Measurements from ENCODE around the gene ZSCAN2.

The ZSCAN2 gene

GRCh38 chr15:84624359-84624758 lies 23.6 kb downstream of the ZSCAN2 start:
- Histone ChIP-seq H3K4me3 (no peak overlapping the region), H3K4me1 (no peaks in the 10 kb centered on the region), H3K36me3 (peaks cover 26 to 57% (median 40%) of the 10 kb centered on the region in 3 donors), H3K9me3 (peaks cover 0 to 20% (median 18%) of the 10 kb centered on the region in 3 donors), H3K27ac (no peak overlapping the region), H3K27me3 (no peaks in the 10 kb centered on the region)
- intact Hi-C loops (cut with DNase I; ENCODE audit: low total_unique reads): no loop called here
- TF ChIP-seq CTCF (IDR thresholded peaks at IDR 0.05): no peak
- no peak for DNase-seq

- no peak overlapping the region for H3K4me3 ChIP-seq
- H3K27me3 ChIP-seq: no peaks in the 10 kb centered on the region
- no peaks in the 10 kb centered on the region for H3K4me1 ChIP-seq
- peaks cover 0 to 20% (median 18%) of the 10 kb centered on the region in 3 donors for H3K9me3 ChIP-seq
- H3K27ac ChIP-seq: no peak overlapping the region
- intact Hi-C loops (cut with DNase I; ENCODE audit: low total_unique reads): no loop called here
- H3K36me3 ChIP-seq: peaks cover 26 to 57% (median 40%) of the 10 kb centered on the region in 3 donors
- DNase-seq: no peak
- no peak for TF ChIP-seq CTCF (IDR thresholded peaks at IDR 0.05)
These were observed 24.3 kb downstream of the ZSCAN2 start for GRCh38 chr15:84625123-84625522.

- no peak for TF ChIP-seq CTCF (IDR thresholded peaks at IDR 0.05)
- no peak for DNase-seq
- H3K27ac ChIP-seq: no peak overlapping the region
These were observed 28.2 kb downstream of the ZSCAN2 start for GRCh38 chr15:84629033-84629432.

GRCh38 chr15:84631706-84632272 lies 31.0 kb downstream of the ZSCAN2 start:
- Histone ChIP-seq H3K9me3 (no peaks in the 10 kb centered on the region), H3K36me3 (peaks cover 0 to 5% (median 0%) of the 10 kb centered on the region in 3 donors), H3K4me3 (peak overlapping the region; percentile 67 to 75), H3K4me1 (peaks cover 0 to 37% (median 31%) of the 10 kb centered on the region in 4 donors), H3K27me3 (no peaks in the 10 kb centered on the region), H3K27ac (peak overlapping the region; percentile 92 to 94)
- no peak for TF ChIP-seq CTCF (IDR thresholded peaks at IDR 0.05)
- no peak for DNase-seq
- intact Hi-C loops (cut with DNase I; ENCODE audit: low total_unique reads): no loop called here

More at GRCh38 chr15:84629033-84629432, 28.2 kb downstream of the ZSCAN2 start:
- peaks cover 0 to 20% (median 17%) of the 10 kb centered on the region in 4 donors for H3K4me1 ChIP-seq
- H3K36me3 ChIP-seq: peaks cover 0 to 21% (median 5%) of the 10 kb centered on the region in 3 donors
- no peaks in the 10 kb centered on the region for H3K27me3 ChIP-seq
- H3K4me3 ChIP-seq: no peak overlapping the region
- intact Hi-C loops (cut with DNase I; ENCODE audit: low total_unique reads): no loop called here
- H3K9me3 ChIP-seq: no peaks in the 10 kb centered on the region

- DNase-seq: peak; percentile 69 to 86
- Histone ChIP-seq H3K9me3 (no peaks in the 10 kb centered on the region), H3K4me3 (peak overlapping the region; percentile 67 to 75), H3K27me3 (no peaks in the 10 kb centered on the region), H3K4me1 (peaks cover 0 to 37% (median 31%) of the 10 kb centered on the region in 4 donors), H3K36me3 (peaks cover 0 to 16% (median 8%) of the 10 kb centered on the region in 3 donors), H3K27ac (peak overlapping the region; percentile 92 to 94)
- peak in 1 of 2 experiments; percentile 14 for TF ChIP-seq CTCF (IDR thresholded peaks at IDR 0.05)
- intact Hi-C loops (cut with DNase I; ENCODE audit: low total_unique reads): no loop called here
These were observed 32.8 kb downstream of the ZSCAN2 start for GRCh38 chr15:84633311-84634227.

Measured in tibial artery (tissue), 4 donors.